Peyer's patch (tissue), 4 donors: ENCODE data around the gene B9D1.

Source experiments
- CTCF ChIP-seq, 6 experiments: fragments of 450-650 bp in 4 of 6; fragments of 200-600 bp in 2 of 6; sonication (generic) in 1 of 6; IDR thresholded peaks; one replicate each; pipeline ENCODE4 v1.5.1; 2017 to 2019; ENCODE audit warnings: antibody characterized with exemption in 6 of 6, mild to moderate bottlenecking in 3 of 6, moderate library complexity in 1 of 6
- POLR2A ChIP-seq, 2 donors: fragments of 450-650 bp; IDR thresholded peaks; one replicate each; pipeline ENCODE4 v1.5.1; 2017; ENCODE audit warnings: antibody characterized with exemption in 2 of 2, mild to moderate bottlenecking in 2 of 2, moderate library complexity in 2 of 2

- no peak for TF ChIP-seq CTCF (IDR thresholded peaks at IDR 0.05)
- TF ChIP-seq POLR2A (IDR thresholded peaks at IDR 0.05), result no peak
These were observed 39.7 kb downstream of the B9D1 start for GRCh38 chr17:19322861-19323260.
